ENCODE measurements around the gene UBA7.
"Not testable (repeated sequence)": the region's sequence is repeated elsewhere in the genome, so short reads cannot be mapped to it uniquely, and the experiment has no call there.

The UBA7 gene

GRCh38 chr3:49804141-49805041, 9.4 kb downstream of the UBA7 start:
- no peak for DNase-seq

GRCh38 chr3:49803465-49804140, 10.2 kb downstream of the UBA7 start:
- DNase-seq = peak; percentile 45 to 54

- peak; percentile 91 to 92 for DNase-seq
These were observed 10.9 kb downstream of the UBA7 start, which contains the start of gene INKA1 for GRCh38 chr3:49802719-49803464. Gene INKA1, plus strand, starts transcription at chr3:49803261. Its CDS starts 132 bp downstream, at chr3:49803393.

GRCh38 chr3:49801160-49801559, 12.6 kb downstream of the UBA7 start:
- DNase-seq = no peak

GRCh38 chr3:49799761-49800160, 14.0 kb downstream of the UBA7 start, which contains the start of gene CDHR4:
Gene CDHR4, minus strand, starts transcription at chr3:49799873. Its CDS starts 61 bp downstream, at chr3:49799812.
- DNase-seq = no peak

GRCh38 chr3:49799105-49799504, 14.6 kb downstream of the UBA7 start:
- DNase-seq = no peak

GRCh38 chr3:49794926-49795905, 18.5 kb downstream of the UBA7 start:
- DNase-seq = no peak

GRCh38 chr3:49794431-49794830, 19.3 kb downstream of the UBA7 start:
- DNase-seq = no peak

- DNase-seq = no peak
These were observed 20.2 kb downstream of the UBA7 start for GRCh38 chr3:49793486-49794085.

- DNase-seq = no peak
These were observed 21.2 kb downstream of the UBA7 start for GRCh38 chr3:49792371-49793150.

GRCh38 chr3:49791571-49791970, 22.2 kb downstream of the UBA7 start:
- no peak for DNase-seq

GRCh38 chr3:49790626-49791411, 22.9 kb downstream of the UBA7 start:
- no peak for DNase-seq

GRCh38 chr3:49788056-49788455, 25.7 kb downstream of the UBA7 start:
- DNase-seq = no peak

GRCh38 chr3:49787536-49787935, 26.2 kb downstream of the UBA7 start:
- DNase-seq = no peak

- DNase-seq = no peak
These were observed 26.6 kb downstream of the UBA7 start for GRCh38 chr3:49787182-49787464.

GRCh38 chr3:49786357-49787181, 27.2 kb downstream of the UBA7 start, which contains the start of gene IP6K1:
Gene IP6K1, minus strand, starts transcription at chr3:49786542. Its CDS starts 38,502 bp downstream, at chr3:49748040.
- peak; percentile 100 for DNase-seq

GRCh38 chr3:49785565-49786356, 28.0 kb downstream of the UBA7 start:
- peak; percentile 25 to 30 for DNase-seq

GRCh38 chr3:49782277-49782676, 31.5 kb downstream of the UBA7 start:
- not testable (repeated sequence) for DNase-seq

Data from activated CD4-positive, alpha-beta T cell treated with anti-CD3 and anti-CD28 coated beads, Interleukin-2, amount 50 U/mL, for 48 hours (primary cell).